GM21381 (cell line): ENCODE results near the gene UNC93B1.

Source experiments
- ATAC-seq: cut with Tn5 transposase; IDR thresholded peaks from one replicate; pipeline ENCODE4 v1.9.1; 2021; ENCODE audit warnings: mild to moderate bottlenecking, moderate library complexity; ENCODE audit not compliant: unreplicated experiment

Gene UNC93B1

DNA sequence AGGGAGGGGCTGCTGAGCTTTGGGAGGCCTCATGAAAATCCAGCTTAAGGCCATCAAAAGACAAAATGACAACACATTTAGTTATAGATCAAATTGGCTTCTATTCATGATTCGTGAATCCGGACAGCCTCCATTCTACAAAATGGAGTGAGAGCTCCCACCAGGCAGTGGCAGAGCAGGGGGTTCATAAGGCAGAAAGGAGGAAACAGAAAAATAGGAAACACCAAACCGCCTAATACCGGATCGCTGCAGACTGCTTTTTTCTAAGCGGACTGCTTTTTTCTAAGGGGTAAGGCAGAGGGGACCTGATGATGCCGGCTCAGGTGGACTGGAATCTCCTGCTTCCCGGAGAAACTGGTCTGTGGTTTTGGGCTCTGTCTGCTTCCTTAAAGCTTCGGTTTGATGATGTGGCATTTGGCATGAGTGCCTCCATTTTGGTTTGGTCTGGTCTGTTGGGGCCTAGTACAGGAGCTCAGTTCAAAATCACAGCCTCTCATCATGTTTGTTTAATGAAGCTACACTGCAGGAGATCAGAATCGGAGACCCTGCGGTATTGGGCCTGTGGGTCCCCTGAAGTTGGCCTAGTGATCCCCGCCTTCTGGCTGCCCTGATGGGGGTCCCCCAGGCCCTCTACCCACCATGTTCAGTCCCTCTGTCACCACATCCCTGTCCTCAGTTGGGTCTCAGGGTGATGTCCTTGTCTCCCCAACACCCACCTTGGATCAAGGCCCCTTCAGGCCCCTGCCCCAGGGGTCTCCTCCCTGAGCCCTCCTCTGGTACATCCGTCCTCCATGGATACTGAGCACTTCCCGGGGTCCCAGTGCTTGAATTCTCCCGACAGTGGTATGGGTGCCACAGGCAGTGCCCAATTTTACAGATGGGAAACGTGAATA is 7.4 kb upstream of the UNC93B1 start:
- ATAC-seq, result no peak

DNA sequence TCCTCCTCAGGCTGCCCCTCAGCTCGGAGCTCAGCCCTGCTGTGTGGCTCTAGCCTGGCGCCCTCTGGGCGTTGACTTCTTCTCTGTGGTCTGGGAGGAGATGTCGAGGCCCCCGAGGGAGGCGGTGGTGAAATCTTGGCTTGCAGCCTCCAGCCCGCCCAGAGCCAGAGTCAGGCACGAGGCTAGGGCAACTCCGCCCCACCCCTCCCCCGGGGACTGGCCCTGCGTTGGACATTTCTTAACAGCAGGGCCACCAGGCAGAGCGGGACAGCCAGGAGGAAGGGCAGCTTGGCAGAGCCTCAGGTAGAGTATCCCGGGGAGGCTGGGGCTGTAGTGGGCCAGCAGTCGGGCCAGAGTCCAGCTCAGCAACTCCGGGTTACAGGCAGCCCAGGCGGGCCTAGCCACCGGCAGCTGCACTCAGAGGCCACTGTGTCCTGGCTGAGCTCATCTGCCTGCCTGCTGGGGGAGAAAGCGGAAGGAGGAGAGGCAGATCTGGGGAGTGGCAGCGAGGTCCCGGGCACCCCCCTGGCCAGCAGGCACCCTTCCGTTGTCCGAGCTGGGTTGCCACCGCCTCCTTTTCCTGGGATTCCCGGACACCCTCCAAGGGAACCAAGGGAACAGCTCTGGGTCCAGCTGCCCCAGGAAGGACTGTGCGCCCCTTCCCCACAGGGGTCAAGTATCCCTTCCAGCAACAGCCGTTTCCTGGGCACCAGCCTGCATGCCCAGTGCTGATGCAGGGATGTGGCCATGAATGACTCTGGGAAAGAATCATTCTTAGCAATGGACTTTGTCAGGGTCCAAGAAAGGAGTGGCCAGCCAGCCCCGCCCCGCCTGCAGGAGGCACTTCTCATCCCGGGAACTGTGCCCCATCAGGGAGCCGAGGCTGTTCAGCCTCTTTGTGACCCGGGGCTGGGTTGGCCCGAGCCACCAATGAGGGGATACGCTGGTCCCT is 6.5 kb upstream of the UNC93B1 start, which contains the start of gene ALDH3B1:
TSS of gene ALDH3B1 (plus strand) at position 238 of the 952 bp plus-strand sequence. CDS start 4,971 bp downstream, outside the sequence.
- ATAC-seq, result no peak

GRCh38 chr11:68009391-68010089 is 5.6 kb upstream of the UNC93B1 start:
- no peak for ATAC-seq

- ATAC-seq, result no peak
These were observed 4.8 kb upstream of the UNC93B1 start for GRCh38 chr11:68008381-68009337.

DNA sequence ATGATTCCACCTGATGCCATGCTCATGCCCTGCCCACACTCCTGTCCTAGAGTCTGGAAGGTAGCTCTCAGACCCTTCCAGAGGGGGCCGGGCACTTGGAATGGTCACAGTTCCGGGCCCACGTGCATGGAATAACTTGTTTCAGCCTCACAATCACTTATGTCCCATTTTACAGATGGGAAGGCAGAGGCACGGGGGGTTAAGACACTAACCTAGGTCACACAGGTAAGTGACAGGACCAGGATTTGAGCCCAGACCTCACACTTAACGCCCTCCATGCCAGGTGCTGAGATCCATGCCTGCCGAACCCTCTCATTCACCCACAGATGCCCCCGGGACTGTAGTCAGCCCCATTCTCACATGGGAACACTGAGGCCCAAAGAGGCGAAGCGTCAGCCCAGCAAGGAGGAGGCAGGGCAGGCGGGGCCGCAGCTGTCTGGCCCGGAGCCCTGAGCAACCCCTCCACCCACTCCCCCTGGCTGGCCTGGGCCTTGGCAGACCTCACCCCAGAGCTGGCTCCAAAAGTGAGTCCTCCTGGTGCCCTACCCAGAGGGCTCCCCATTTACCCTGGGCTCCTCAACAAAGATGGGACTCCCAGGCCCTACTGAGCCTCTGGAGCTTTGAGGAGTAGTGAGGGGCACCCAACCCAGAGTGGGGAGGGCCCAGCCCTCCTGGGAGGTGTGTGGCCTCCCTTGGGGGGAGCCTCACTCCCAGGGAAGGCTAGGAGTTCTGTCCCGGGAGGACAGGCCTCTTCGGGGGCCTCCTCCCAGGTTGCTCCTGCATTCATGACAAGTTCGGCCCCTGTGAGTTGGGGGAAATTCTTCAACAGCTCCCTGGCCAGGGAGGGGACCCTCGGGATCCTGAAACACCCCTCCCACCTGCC is 3.8 kb upstream of the UNC93B1 start:
- no peak for ATAC-seq

GRCh38 chr11:68006606-68007166 is 2.8 kb upstream of the UNC93B1 start:
- no peak for ATAC-seq

- no peak for ATAC-seq
These were observed 846 bp upstream of the UNC93B1 start for GRCh38 chr11:68004551-68005335.

- peak; percentile 30 for ATAC-seq
These were observed 705 bp downstream of the UNC93B1 start for GRCh38 chr11:68002938-68003845.

DNA sequence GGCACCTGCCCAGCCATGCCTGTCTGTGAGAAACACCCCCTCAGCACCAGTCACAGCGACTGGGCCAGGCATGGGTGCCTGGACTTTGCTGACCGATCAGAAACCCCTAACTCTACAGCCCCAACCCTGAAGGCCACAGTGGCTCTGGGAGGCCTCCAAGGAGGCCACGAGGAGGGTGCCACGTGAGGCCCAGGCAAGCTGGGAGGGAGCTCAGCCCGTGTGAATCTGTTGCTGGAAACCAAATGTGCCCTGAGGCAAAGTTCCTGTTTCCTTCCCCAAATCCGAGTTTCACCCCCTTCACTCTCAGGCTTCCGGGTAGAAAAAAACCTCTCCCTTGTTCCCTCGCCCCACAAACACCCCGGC is 1.3 kb downstream of the UNC93B1 start:
- ATAC-seq, result peak; percentile 13

DNA sequence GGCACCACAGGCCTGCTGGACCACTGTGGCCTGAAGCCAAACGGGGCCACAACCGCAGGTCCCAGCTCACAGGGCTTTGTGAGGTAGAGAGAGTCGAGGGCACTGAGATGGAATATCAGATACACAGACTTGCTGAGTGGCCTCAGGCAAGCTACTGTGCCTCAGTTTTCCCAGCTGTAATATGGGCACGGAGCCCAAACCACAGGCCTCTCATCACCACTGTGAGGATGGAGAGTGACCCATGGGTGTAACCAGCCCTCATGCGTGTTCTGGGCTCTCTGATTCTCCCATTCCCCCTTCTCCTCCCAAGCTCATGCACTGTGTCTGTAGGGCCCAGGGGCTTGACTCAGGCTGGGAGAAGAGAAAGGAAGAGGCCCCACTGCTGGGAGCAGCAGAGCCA is 4.2 kb downstream of the UNC93B1 start:
- no peak for ATAC-seq

DNA sequence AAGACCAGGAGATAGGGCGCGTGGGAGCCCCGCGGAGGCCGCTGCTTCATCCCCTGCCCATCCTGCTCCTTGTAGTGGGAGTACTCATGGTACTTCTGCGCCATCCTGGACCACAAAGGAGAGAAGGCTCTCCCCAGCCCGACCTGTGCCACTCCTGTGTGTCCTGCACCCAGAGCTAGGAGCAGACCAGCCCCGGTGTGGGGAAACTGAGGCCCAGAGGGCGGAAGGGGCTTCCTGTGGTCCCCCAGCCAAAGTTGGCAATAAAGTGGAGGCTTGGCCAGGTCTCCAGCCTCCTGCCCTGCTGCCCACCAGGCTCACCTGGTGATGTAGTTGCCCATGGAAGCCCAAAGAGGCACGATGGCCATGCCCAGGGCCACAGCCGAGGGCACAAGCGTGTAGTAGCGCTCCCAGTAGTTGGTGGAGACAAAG is 4.7 kb downstream of the UNC93B1 start:
- no peak for ATAC-seq

DNA sequence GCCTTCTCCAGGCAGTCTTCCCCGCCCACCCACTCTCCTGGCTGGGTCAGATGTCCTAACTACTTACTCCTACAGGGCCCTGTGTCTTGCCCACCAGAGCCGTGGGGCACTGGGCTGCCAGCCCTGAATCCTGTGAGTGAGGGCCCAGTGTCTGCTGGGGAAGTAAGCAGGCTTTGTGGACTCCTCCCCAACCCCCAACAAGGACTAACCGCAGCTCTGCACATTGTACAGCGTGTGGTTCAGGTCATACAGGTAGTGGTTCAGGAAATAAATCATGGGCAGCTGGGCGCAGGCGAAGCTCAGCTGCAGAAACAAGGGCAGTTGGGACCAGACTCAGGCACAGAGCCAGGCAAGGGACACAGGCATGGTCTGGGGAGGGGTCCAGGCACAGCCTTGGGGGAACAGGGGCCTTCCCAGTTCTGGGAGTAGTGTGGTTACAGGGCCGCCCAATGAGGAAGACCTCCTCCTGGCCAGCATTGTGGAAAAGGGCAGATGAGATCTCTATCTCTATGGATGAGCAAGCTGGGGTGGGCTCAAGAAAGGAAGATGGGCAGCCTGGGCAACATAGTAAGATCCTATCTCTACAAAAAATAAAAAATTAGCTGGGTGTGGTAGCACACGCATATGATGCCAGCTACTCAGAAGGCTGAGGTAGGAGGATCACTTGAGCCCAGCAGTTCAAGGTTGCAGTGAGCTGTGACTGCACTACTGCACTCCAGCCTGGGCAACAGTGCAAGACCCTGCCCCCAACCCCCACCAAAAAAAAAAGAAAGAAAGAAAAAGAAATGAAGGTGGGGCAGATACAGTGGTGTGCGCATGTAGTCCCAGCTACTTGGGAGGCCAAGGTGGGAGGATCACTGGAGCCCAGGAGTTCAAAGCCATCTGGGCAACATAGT is 5.5 kb downstream of the UNC93B1 start:
- ATAC-seq, result no peak

- no peak for ATAC-seq
These were observed 6.4 kb downstream of the UNC93B1 start for GRCh38 chr11:67997475-67997921.

DNA sequence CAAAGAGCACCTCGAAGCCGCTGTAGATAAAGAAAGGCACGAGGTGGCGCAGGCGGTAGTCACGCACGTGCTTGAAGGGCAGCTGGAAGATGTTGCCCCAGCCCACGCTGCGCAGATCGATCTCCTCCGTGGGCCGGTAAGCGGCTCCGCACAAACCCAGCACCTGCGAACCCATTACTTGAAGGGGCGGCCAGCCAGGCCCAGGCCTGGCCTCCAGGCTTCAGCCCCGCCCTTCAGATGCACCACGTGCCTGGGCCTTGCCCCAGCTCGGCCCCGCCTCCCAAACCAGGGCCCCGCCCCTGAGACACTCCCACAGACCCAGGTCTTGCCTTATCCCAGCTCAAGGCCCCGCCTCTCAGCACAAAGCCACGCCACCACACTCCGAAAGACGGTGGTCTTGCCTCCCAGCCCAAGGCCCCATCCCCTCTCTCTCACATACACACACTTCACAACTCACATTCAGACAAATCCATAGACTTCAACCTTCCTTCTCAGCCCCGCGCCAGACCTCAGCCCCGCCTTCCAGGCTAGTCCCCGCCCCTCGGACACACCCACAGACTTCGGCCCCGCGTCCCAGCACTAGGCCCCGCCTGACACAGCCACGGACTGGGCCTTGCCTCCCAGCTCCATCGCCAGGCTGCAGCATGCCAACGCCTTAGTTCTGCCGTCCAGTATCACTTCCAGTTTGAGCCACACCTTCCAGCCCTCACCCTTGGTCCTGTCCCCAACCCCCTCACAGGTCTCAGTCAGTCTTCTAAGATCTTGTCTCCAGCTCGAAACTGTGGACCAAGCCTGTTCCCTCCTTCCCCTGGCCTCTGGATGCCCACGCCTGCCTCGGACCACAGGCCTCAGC is 7.0 kb downstream of the UNC93B1 start:
- ATAC-seq, result no peak

DNA sequence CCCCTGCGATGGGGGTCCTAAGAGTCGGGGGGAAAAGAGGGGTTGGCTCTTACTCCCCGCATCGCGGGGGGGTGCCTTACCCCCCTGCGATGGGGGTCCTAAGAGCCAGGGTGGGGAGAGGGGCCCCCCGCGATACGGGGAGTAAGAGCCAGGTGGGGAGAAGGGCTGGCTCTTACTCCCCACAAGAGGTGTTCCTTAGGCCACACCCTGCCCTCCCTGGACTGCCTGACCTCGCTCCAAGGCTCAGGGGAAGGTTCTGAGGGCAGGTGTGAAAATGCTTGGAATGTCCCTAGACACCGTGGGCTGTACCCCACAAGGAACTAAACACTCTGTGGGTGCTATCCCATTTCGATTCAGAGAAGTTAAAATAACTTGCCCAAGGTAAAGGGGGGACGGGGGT is 7.8 kb downstream of the UNC93B1 start:
- no peak for ATAC-seq
